Colonic mucosa (tissue), 4 donors: ENCODE measurements around the gene ADAM10. TPM values are rescaled to one million over a fixed set of nuclear protein-coding genes. Genes with fewer than 3 reads are reported as not detected.

ENCODE experiments used
- DNase-seq: peaks from one replicate; pipeline ENCODE4 v3.0.0-alpha.2; 2020
- H3K27ac ChIP-seq: fragments of 200-600 bp; one replicate; pipeline ENCODE4 v1.8.0; 2021
- H3K27me3 ChIP-seq: fragments of 200-600 bp; one replicate; pipeline ENCODE4 v1.8.0; 2021
- H3K36me3 ChIP-seq: fragments of 200-600 bp; one replicate; pipeline ENCODE4 v1.8.0; 2021
- H3K4me1 ChIP-seq: fragments of 200-600 bp; one replicate; pipeline ENCODE4 v1.8.0; 2021; ENCODE audit warnings: mild to moderate bottlenecking
- H3K4me3 ChIP-seq: fragments of 200-600 bp; one replicate; pipeline ENCODE4 v1.8.0; 2021
- H3K9ac ChIP-seq, 2 donors: one replicate each; pipeline ENCODE4 v1.7.0; 2013; ENCODE audit warnings: control low read depth in 2 of 2, low read depth in 2 of 2, low read length in 2 of 2
- H3K9me3 ChIP-seq: fragments of 200-600 bp; one replicate; pipeline ENCODE4 v1.8.0; 2021
- intact Hi-C: fragments of 100-400 bp; cut with DNase I; formaldehyde crosslinking; loops from one replicate; pipeline ENCODE4 v1.14.1; 2022
- total RNA-seq, 2 donors: library from RNA; stranded (reverse); fragmentation: NEBNext Ultra II Directional in 1 of 2; extraction: Animal tissue kit (Norgen Biotek cat#: 25700) in 1 of 2; gene quantifications; one replicate each; pipeline ENCODE4 v1.2.1, GENCODE V29; 2021
- TF ChIP-seq, protein P1 (sequence below): fragments of 200-600 bp; IDR thresholded peaks from one replicate; pipeline ENCODE4 v1.8.0; 2022; ENCODE audit warnings: antibody characterized with exemption, mild to moderate bottlenecking
- donor health status: healthy.
- donor health status: DM: no; HTN: no; CAD: no.
- donor health status: DM: no; HTN: no; CAD: no.

The ADAM10 gene
- total RNA-seq, 2 donors from 2014 or later: 115 to 176 TPM

GRCh38 chr15:58589047-58589446 is 160.5 kb downstream of the ADAM10 start:
- intact Hi-C loops: no loop called here
- DNase-seq: no peak
- TF ChIP-seq, protein P1, sequence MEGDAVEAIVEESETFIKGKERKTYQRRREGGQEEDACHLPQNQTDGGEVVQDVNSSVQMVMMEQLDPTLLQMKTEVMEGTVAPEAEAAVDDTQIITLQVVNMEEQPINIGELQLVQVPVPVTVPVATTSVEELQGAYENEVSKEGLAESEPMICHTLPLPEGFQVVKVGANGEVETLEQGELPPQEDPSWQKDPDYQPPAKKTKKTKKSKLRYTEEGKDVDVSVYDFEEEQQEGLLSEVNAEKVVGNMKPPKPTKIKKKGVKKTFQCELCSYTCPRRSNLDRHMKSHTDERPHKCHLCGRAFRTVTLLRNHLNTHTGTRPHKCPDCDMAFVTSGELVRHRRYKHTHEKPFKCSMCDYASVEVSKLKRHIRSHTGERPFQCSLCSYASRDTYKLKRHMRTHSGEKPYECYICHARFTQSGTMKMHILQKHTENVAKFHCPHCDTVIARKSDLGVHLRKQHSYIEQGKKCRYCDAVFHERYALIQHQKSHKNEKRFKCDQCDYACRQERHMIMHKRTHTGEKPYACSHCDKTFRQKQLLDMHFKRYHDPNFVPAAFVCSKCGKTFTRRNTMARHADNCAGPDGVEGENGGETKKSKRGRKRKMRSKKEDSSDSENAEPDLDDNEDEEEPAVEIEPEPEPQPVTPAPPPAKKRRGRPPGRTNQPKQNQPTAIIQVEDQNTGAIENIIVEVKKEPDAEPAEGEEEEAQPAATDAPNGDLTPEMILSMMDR: no peak
- Histone ChIP-seq H3K36me3 (no peaks in the 10 kb centered on the region), H3K9ac (no peak overlapping the region), H3K4me1 (no peaks in the 10 kb centered on the region), H3K9me3 (no peaks in the 10 kb centered on the region), H3K4me3 (no peak overlapping the region), H3K27ac (no peak overlapping the region), H3K27me3 (no peaks in the 10 kb centered on the region)

DNA sequence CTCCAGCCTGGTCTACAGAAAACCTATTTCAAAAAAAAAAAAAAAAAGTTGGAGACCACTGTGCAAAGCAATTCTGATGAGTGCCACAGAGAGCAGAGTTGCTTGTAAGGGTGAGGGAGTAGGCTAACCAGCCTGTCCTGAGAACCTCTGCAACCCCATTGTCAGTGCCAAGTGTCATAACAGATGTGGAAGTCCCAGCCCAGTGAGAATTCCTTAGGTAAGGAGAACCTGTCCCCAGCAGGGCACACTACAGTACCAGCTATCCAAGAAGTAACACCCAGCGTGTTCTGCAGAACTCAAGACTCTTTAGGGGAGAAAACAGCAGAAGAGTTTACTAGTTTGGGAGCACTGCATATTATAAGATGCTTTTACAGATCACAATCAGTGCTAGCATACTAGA is 161.4 kb downstream of the ADAM10 start:
- no peaks in the 10 kb centered on the region for H3K9me3 ChIP-seq
- no peak for DNase-seq
- H3K4me1 ChIP-seq: no peaks in the 10 kb centered on the region
- H3K36me3 ChIP-seq: no peaks in the 10 kb centered on the region
- no peak overlapping the region for H3K27ac ChIP-seq
- intact Hi-C loops: no loop called here
- no peaks in the 10 kb centered on the region for H3K27me3 ChIP-seq
- TF ChIP-seq, protein P1: no peak
- no peak overlapping the region for H3K4me3 ChIP-seq
- no peak overlapping the region for H3K9ac ChIP-seq

DNA sequence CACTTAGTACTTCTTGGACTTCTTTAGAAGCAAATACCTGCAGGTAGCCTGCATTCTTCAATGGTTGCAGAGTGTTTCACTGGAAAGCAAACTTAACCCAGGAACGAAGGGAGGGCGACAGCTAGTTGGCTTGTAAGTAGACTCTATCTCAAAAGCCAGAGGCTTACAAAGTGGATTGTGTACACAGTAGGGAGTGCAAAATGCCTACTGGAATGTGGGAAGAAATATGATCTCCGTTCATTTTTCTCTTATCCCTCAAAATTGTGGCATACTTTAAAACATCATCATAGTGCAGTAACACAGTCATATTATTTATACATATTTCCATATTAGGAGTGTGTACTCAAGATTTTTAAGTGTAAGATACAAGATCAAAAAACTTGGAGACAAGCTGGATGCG is 162.0 kb downstream of the ADAM10 start:
- Histone ChIP-seq H3K27me3 (no peaks in the 10 kb centered on the region), H3K9me3 (no peaks in the 10 kb centered on the region), H3K36me3 (no peaks in the 10 kb centered on the region), H3K9ac (no peak overlapping the region), H3K27ac (no peak overlapping the region), H3K4me3 (no peak overlapping the region), H3K4me1 (no peaks in the 10 kb centered on the region)
- TF ChIP-seq, protein P1: no peak
- intact Hi-C loops: no loop called here
- DNase-seq: no peak

DNA sequence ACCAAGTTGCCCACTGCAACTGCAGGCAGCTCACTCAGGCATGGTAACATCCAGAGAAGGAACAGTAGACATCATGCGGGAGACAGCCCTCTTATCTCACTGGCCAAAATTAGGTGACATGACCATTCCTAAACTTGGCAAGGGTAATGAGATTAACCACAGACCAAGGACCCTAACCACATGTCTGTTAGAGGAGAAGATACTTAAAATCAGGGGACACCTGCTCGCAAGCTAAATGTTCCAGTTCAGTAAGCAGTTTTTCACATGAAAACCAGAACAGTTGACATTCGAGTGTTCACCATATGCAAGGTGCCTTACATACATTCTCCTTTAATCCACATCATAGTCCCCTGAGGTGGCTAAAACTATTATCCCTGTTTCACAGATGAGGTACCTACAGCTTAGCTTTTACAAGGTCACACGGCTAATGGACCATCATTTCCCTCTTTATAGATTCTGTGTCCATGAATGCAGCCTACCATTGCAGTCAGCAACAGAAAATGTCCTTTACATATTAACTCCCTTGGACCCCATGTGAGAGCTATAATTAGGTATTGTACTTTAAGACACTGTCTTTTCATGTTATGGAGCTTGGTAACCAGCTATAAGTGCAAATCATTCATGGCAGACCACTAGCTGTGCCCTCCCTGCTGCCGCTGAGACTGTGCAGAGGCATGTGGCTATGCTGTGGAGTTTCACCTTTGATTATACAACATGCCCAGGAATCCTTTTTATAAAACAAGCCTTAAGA is 163.6 kb downstream of the ADAM10 start:
- Histone ChIP-seq H3K9ac (no peak overlapping the region), H3K4me3 (no peak overlapping the region), H3K36me3 (no peaks in the 10 kb centered on the region), H3K27ac (no peak overlapping the region), H3K4me1 (no peaks in the 10 kb centered on the region), H3K27me3 (no peaks in the 10 kb centered on the region), H3K9me3 (no peaks in the 10 kb centered on the region)
- no peak for DNase-seq
- TF ChIP-seq, protein P1: no peak
- intact Hi-C loops: no loop called here

DNA sequence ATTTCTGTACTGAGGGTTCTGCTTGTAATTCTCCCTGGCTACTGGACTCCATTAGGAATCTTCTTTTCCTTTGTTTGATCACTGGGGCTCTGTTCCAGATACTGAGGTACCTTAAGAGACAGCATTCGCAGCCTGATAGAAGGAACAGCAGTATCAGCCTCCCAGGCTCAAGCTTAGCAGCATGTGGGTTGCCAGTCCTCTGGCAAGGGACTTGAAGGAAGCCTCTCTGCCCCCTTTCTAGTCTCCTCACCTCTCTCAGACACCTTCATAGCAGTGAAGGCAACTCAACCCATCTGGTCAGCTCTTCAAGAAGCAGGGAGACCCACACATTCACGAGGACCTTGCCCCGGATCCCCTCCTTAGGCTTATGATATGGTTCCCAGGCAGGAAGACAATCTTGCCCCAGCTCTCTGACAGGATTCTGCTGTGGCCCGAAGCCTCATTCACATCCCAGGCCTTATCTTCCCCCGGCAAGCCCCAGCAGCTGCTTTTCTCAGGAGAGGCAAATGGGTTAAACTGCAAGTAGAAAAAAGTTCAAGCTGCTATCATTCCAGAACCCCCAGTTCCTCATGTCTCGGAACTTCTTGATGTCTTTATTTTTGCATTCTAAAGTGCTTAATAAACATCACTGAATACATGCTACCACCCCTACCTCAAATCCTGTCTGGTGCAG is 164.6 kb downstream of the ADAM10 start:
- H3K9ac ChIP-seq: no peak overlapping the region
- H3K9me3 ChIP-seq: no peaks in the 10 kb centered on the region
- intact Hi-C loops: no loop called here
- no peak overlapping the region for H3K27ac ChIP-seq
- H3K36me3 ChIP-seq: no peaks in the 10 kb centered on the region
- H3K27me3 ChIP-seq: no peaks in the 10 kb centered on the region
- no peak for DNase-seq
- no peaks in the 10 kb centered on the region for H3K4me1 ChIP-seq
- TF ChIP-seq, protein P1: no peak
- no peak overlapping the region for H3K4me3 ChIP-seq
